HS-27A (cell line): ENCODE data around the gene BTN2A1.
"Not testable (repeated sequence)": the region's sequence is repeated elsewhere in the genome, so short reads cannot be mapped to it uniquely, and the experiment has no call there.

Source experiments
- DNase-seq: peaks from one replicate; pipeline ENCODE4 v3.0.0-alpha.2; 2012; ENCODE audit warnings: low read depth, missing footprints

BTN2A1 gene

GRCh38 chr6:26493258-26493657 is 35.5 kb downstream of the BTN2A1 start:
- DNase-seq, result no peak

- no peak for DNase-seq
Observed at GRCh38 chr6:26494117-26494516, 36.4 kb downstream of the BTN2A1 start.

- no peak for DNase-seq
Observed at GRCh38 chr6:26495281-26495680, 37.5 kb downstream of the BTN2A1 start.

- no peak for DNase-seq
Observed at GRCh38 chr6:26497610-26498009, 39.9 kb downstream of the BTN2A1 start.

- no peak for DNase-seq
Observed at GRCh38 chr6:26500102-26500501, 42.3 kb downstream of the BTN2A1 start, which contains the start of gene BTN1A1. Gene BTN1A1 (plus strand): TSS chr6:26500303. CDS start chr6:26501287, 984 bp downstream.

GRCh38 chr6:26501482-26501986 is 43.8 kb downstream of the BTN2A1 start:
- no peak for DNase-seq

GRCh38 chr6:26502165-26502564 is 44.4 kb downstream of the BTN2A1 start:
- DNase-seq, result no peak

GRCh38 chr6:26502626-26503025 is 44.9 kb downstream of the BTN2A1 start:
- no peak for DNase-seq

- no peak for DNase-seq
Observed at GRCh38 chr6:26507658-26508057, 49.9 kb downstream of the BTN2A1 start.

GRCh38 chr6:26511033-26511432 is 53.3 kb downstream of the BTN2A1 start:
- not testable (repeated sequence) for DNase-seq

- DNase-seq, result no peak
Observed at GRCh38 chr6:26514984-26515383, 57.2 kb downstream of the BTN2A1 start.

- DNase-seq, result no peak
Observed at GRCh38 chr6:26516481-26517427, 59.0 kb downstream of the BTN2A1 start.
